NCI-H1105 treated with DMSO at 0.1 percent for 48 hours (cell line): Measurements from ENCODE around the gene PDE6B.

Experiments used
- DNase-seq: peaks from one replicate; lab custom pipeline; 2025; lab: John Stamatoyannopoulos, UW

The PDE6B gene

DNA sequence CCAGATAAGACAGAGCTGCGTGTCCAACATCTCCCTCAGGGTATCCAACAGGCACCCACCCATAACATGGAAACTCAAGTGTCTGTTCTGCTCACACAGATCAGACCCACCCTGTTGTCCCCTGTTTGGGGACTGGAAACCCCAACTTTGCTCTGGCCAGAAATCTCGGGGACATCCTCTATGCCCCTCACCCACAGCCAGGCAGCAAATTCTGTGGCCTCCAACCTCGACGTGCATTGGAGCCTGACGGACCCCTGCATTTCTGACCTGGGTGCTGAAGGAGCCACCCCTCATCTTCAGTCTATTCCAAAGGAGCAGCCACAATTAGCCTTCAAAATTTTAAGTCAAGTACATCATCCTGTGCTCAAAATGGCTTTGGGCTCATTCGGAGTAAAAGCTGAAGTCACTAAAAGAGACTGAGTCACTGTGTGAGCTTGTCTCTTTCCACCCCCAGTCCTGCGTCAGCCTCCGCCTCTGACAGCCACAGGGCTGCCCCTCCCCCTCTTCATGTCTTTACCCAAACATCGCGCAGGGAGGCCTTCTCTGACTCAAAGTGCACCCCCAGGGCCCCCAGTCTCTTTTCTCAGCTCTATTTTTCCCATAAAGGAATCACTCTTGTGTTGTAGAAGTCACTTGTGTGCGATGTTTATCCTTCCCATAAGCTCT is 24.4 kb upstream of the PDE6B start:
- DNase-seq, result no peak

DNA sequence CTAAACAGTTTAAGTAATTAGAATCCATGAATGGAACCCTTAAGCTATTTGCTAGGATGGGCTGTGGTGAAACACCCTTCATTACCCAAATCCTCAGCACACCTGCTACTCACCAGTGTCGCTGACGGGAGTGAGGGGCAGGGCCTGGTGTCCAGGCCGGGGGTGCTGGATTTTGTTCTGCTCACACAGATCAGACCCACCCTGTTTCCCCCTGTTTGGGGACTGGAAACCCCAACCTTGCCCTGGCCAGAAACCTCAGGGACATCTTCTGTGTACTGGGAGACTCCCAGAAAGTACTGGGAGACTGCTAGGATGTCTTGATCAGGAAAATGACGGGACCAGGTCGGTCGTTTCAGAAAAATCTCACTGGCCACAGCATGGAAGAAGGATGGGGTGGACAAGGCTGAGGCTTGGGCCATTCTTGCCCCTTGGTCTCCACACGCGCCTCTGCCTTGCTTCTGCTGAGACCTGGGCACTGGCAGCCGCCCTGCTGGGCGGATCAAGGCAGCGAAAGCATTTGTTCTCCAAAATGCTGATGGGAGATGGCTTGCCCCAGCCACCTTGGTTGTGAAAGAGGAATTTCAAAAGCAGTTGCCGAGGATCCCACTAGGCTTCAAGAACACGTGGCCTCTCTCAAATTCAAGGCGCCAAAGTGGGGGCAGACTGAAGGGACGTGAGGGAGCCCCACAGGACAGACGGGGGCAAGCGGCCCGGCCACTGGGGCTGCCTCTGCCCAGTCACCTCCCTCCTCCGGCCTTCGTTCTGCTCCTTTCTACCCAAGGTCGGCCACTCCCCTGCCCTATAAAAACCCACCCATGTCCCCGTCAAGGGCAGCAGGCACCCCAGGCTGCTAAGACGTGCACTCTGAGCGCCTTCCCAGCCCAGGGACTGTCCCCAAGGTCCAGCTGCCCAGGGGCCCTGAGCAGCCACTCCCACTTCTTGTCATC is 23.5 kb upstream of the PDE6B start:
- DNase-seq, result no peak

GRCh38 chr4:602559-602942 is 22.8 kb upstream of the PDE6B start:
- DNase-seq, result no peak

DNA sequence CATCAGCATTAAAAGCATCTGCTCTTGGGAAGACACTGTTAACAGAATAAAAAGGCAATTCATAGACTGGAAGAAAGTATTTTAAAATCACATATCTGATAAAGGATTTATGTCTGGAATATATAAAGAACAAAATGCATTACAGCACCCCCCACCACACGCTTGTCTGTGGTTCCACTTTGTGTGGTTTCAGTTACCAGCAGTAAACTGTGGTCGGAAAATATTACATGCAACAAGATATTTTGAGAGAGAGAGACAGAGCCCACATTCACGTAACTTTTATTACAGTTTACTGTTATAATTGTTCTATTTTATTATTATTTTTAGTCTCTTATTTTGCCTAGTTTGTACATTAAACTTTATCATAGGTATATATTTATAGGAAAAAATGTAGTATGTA is 21.2 kb upstream of the PDE6B start:
- DNase-seq, result no peak

DNA sequence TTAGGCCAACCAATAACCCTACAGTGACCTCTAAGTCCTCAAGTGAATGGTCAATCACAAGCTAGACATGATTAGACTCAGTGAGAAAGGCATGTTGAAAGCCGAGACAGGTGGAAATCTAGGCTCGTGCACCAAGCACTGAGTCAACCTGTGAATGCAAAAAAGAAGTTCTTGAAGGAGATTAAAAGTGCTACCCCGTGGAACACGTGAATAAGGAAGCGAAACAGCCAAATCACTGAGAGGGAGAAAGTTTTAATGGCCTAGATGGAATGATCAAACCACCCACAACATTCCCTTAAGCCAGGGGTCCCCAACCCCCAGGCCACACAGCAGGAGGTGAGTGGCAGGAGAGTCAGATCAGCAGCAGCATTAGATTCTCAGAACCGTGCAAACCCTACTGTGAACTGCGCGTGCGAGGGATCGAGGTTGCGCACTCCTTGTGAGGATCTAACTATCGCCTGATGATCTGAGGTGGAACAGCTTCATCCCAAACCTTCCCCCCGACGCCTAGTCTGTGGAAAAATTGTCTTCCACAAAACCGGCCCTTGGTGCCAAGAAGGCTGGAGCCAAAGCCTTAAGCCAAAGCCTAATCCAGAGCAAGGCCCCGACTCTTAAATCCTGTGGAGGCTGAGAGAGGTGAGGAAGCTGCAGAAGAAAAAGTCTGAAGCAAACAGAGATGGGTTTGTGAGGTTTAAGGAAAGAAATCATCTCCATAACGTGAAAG is 19.5 kb upstream of the PDE6B start:
- DNase-seq, result no peak

- no peak for DNase-seq
Measured at GRCh38 chr4:608236-608635, 17.1 kb upstream of the PDE6B start.

- DNase-seq, result no peak
Measured at GRCh38 chr4:609400-610050, 15.8 kb upstream of the PDE6B start.

GRCh38 chr4:610411-611261 is 14.7 kb upstream of the PDE6B start:
- no peak for DNase-seq

DNA sequence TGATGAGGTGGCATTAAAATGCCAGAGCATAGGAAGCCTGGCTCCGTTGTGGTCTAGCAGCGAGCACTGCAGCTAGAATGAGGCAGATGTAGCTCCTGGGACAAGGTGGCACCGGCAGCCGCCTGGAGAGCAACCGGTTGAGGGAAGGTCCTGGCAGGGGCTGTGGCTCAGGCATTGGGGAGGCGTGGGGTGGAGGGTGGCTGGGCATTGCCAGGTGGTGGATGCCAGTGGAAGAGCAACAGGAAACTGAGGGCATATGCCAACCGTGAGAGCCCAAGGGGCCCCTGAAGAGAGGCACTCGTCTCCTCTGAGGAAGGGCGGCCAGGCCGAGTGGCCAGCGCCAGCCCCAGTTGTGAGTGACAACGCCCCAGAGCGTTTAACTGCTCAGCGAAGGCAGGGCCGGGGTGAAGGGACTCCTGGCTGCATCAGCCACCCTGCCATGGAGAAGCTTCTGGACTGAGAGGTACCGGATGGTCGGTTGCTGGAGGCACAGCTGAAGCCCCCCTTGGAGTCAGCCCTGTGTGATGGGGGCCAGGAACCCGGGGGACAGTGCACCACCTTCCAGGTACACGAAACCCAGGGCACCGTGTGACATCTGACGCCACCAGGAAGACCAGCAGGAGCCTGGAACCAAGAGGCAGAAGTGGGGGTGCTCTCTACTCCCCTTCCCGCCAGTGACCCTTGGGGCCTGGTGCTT is 13.2 kb upstream of the PDE6B start:
- no peak for DNase-seq

- no peak for DNase-seq
Measured at GRCh38 chr4:612749-613125, 12.6 kb upstream of the PDE6B start.

- DNase-seq, result no peak
Measured at GRCh38 chr4:613126-613525, 12.2 kb upstream of the PDE6B start.

GRCh38 chr4:616091-616490 is 9.3 kb upstream of the PDE6B start:
- DNase-seq, result no peak

GRCh38 chr4:616911-617643 is 8.3 kb upstream of the PDE6B start:
- DNase-seq, result no peak

GRCh38 chr4:617644-618641 is 7.4 kb upstream of the PDE6B start:
- no peak for DNase-seq

DNA sequence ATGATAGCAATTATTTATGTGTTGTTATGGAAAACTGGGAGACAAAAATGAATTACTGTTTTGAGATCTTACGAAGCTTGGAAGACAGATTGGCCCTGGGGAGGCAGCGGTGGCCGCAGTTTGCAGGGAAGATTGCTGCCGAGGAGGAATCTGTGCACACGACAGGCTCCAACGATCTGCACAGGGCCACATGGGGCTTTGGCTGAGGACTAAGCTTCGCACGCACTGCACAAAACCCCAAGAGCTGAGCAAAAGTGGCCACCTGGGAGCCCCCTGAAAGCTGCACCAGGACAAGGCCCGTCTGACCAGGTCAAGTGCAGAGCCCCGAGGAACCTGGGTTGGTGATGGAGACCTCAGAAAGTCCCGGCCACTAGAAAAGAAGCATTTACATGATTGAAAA is 5.2 kb upstream of the PDE6B start:
- no peak for DNase-seq

DNA sequence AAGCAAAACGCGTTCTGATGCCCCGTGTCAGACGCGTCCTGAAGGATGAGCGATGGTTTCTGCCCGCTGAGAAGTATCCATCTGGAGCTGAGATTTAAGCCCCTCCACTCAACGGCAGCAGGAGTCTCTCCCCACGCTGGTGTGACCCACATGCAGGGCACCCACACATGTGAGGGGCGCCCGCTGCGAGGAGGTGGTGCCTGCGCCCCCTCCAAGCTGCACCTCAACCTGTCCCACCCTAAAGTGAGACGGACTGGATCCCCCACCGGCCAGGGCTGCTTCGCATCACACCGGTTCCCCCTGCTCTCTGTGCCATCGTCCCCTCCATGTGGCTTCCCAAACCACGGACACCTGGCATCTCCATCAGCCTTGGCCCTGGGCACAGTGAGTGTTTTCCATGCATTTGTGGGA is 4.5 kb upstream of the PDE6B start:
- no peak for DNase-seq

- no peak for DNase-seq
Measured at GRCh38 chr4:621296-622070, 3.9 kb upstream of the PDE6B start.
